Measurements from ENCODE around the gene RPS19.
"Not testable (repeated sequence)": the region's sequence is repeated elsewhere in the genome, so short reads cannot be mapped to it uniquely, and the experiment has no call there.

RPS19 gene

DNA sequence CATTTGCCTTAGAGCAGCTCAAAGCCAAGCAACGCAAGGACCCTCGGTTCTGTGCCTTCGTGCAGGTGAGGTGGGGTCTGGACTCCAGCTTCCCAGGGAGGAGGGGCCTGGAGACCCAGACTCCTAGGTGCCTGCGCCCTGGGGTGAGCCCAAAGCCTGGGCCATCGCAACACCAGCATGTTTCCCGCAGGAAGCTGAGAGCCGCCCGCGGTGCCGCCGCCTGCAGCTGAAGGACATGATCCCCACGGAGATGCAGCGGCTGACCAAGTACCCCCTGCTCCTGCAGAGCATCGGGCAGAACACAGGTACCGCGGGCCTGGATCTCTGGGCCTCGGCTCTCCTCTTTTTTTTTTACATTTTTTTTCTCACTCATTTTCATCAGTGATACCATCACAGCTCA, 42.5 kb downstream of the RPS19 start:
- DNase-seq: no peak

DNA sequence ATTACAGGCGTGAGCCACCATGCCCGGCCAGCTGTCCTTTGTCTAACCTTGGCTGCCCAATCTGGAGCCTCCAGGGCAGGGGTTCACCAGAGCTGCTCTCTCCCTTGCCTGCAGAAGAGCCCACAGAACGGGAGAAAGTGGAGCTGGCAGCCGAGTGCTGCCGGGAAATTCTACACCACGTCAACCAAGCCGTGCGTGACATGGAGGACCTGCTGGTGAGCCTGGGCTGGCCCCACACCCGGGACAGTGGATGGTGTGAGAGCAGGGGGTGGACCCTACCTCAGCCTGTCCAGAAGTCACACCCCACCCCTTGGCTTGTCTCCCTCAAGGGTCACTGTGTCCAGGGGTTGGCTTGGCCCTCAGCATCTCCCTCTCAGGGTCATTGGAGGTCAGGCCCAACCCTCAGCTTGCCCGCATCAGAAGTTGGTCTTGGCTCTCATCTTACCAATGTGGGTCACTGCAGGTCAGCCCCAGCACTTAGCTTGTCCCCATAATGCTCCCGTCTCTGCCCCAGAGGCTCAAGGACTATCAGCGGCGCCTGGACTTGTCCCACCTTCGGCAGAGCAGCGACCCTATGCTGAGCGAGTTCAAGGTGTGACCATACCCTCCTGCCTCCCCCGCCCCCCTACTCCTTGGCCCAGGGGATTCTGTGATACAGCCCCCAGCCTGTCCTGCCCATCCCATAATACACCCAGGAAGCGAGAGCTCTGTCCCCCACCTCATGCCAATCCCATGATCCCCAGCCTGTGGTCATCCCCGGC, 43.3 kb downstream of the RPS19 start:
- DNase-seq: no peak

DNA sequence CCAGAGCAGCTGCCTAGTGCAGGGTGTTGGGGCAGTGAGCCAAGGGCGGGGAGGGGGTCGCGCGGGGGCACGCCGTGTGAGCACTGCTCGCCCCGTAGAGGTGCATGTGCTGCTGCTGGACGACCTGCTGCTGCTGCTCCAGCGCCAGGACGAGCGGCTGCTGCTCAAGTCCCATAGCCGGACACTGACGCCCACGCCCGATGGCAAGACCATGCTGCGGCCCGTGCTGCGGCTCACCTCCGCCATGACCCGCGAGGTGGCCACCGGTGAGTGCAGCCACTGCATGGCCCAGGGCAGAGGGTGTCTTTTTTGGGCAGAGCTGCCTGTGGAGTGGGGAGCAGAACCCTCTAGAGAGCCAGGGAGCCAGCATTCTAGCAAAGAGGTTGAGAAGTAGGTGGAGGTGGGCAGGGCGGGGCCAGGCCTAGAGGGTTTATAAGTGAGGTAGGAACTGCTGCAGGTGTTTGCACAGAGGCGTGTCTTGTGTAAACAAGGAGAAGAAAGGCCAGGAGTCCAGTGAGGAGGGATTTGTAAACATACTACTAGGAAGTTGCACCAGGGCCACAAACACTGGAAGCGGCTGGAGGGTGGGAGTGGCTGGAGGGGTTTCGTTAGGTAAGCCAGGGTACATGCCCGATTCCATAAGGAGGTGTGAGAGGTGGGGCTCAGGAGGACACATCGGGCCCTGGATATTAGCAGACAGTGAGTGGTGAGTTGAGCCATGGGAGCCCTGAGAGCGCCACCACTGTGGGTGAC, 44.2 kb downstream of the RPS19 start:
- DNase-seq: no peak

DNA sequence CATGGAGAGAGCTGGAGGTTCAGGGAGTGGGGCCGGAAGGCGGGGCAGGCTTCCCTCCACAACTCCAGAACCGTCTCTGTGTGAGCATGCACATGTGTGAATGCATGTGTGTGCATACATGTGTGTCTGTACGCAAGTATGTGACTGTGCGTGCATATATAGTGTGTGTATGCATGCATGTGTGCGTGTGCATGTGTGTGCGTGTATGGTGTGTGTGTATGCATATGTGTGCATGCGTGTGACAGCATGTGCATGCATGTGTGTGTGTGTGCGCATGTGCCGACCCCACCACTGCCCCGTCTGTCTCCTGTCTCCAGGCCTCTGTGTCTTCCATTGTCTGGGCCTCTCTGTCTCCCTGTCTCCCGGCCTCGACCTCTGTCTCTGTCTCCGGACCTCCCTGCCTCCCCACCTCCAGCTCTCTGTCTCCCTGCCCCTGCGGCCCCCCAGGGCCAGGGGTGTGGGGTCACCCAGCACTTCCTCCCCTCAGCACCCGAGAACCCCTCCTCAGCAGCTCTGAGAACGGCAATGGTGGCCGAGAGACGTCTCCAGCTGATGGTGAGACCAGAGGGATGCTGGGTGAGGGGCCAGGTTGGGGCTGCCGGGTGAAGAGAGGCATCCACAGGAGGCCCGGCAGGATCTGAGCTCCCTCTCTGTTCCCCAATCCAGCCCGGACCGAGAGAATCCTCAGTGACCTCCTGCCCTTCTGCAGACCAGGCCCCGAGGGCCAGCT, 45.4 kb downstream of the RPS19 start:
- no peak for DNase-seq

DNA sequence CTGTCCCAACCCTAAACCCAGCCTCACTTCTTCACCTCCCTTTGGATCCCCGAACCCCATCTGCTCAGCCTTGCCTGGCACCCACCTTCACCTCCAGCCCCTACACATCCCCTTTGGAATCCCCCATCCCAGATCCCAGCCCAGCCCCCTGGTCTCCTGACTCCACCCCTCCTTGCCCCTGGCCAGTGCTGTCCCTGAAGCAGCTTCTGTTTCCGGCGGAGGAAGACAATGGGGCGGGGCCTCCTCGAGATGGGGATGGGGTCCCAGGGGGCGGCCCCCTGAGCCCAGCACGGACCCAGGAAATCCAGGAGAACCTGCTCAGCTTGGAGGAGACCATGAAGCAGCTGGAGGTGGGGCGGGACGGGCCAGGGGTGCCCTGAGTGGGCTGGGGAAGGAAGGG, 46.2 kb downstream of the RPS19 start:
- DNase-seq: no peak

DNA sequence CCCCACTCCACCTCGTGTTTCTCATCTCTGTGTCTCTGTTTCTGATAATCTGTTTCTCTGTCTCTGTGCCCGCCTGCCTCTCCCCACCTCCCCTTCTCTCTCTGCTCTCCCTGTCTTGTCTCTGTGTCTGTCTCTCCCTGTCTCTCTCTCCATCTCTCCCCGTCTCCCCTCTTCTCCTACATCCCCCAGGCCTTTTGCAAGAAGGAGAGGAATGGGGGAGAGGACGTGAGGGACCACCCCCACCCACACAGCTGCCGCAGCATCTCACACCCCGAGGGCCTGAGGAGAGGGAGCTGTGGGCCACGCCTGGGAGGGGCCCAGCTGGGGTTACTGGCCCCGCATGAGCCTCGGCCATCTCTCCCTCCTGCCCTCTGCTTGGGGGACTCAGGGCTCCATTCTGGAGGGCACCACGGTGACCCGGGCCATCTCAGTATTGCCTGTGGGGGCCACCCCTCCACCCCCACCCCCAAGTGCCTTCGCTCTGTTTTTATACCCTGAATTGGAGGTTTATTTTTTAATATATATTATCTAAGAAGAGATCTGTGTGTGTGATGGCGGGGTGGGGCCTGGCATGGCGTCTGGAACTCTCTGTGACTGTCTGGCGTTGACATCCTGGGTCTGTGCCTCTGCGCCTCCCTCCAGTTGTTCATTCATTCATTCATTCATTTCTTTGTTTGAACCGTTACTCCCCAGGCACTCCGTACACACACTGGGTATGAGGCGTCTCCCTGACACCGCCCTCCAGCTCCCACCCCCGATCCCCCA, 47.0 kb downstream of the RPS19 start:
- no peak for DNase-seq

DNA sequence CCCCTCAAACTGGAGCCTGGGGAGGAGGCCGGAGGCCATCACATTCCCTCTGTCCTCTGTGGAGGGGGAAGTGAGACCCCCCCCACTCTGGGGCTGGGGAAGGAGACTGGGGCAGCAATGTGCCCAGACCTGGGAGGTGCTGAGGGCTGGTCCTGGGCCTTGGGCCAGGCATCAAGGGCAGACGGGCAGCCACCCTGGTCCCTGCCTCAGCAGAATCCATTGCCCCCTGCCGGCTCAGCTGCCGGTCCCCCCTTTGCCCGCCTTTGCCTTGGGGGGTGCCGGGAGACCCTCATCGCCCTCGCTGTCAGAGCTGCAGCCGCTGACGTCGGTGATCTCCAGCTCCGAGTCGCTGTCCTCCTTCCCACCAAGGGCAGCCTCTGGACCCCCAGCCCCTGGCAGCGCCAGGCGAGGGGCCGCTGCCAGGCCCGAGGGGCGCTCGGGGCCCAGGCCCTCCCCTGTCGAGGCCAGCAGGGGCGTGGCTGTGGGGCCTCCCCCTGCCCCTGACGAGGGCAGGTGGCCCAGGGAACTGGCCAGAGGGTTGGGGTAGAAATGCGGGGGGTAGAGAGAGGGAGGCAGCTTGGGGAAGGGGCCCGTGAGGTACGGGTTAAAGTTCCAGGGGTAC, 48.0 kb downstream of the RPS19 start:
- DNase-seq: no peak

DNA sequence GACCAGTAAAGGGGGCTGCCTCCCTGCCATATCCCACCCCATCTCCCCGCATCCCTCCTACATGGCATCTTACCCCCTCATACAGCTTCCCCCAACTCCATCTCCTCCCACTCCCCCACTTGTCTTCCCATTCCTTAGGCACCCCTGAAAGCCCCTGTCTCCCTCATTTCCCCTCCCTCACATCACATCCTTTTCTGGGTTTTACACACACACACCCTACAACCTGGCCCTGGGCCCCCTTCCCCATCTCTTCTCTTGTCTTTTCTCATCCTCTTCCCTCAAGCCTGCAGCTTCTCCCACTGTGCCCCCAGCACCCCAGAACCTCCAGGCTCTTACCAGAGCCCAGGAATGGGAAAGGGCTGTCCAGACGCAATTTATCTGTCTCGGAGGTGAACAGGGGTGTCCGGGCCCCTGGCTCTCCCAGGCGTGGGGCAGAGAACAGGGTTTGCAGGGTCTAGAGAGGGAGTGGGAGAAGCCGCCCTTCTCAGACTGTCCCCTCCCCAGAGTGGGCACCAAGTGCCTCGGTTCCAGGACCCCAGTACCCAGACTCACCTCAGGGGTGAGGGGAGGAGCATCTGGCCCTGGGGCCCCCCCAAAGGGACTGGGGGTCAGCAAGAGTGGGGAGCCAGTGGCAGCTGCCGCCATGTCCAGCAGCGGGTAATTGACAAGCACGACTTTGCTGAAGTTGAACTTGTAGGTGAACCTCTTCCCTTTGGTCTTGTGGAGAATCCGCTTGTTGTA, 48.8 kb downstream of the RPS19 start:
- DNase-seq: peak in 2 of 6 experiments; percentile 26 to 52

DNA sequence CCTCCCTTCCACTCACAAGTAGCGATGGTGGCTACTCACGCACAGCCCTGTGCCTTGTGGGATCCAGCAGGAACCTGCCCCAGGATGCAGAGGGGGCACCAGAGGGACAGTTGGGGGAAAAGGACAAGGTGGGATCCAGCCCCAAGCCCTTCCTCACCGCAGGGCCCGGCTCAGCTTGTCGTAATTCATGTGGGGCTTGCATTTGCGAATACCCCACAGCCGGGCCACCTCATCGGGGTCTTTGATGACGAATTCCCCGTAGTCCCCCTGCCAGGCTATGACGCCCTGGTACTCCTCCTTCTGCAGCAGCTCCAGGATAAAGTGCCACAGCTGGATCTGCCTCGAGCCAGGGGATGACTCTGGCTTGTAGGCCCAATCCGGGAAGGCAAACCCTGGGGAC, 49.7 kb downstream of the RPS19 start:
- no peak for DNase-seq

DNA sequence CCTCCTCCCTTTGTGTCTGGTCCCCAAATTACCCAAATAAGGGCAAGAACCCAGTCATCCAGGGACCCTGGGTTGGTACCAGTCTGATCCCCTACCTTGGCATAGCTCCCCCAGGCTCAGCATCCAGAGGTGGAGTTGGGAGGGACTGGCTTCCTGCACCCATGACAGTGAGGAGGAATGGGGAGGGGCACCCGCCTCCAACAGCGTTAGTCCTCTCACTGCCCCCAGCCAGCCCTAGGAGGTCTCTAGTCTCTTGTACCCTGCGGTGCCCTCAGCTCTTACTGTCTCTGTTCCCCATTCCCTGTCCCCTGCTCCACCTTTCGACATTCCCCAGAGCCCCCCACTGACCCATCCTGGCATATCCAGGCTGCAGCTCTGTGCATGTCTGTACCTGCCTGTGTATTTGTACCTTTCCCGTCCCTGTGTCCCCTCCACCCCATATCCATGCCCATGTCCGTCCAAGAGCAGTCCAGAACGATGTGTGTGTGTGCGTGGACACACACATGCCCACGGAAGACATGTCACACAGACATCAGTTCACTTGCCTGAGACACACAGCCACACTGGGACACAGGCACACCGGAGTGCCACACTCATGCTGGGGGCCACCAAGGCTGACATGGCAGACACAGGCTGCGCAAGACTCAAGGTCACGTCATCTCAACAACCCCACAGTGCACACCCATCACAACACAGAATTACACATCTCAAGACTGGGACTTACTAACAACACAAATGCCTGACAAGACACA, 50.4 kb downstream of the RPS19 start:
- peak in 1 of 6 experiments; percentile 67 for DNase-seq

DNA sequence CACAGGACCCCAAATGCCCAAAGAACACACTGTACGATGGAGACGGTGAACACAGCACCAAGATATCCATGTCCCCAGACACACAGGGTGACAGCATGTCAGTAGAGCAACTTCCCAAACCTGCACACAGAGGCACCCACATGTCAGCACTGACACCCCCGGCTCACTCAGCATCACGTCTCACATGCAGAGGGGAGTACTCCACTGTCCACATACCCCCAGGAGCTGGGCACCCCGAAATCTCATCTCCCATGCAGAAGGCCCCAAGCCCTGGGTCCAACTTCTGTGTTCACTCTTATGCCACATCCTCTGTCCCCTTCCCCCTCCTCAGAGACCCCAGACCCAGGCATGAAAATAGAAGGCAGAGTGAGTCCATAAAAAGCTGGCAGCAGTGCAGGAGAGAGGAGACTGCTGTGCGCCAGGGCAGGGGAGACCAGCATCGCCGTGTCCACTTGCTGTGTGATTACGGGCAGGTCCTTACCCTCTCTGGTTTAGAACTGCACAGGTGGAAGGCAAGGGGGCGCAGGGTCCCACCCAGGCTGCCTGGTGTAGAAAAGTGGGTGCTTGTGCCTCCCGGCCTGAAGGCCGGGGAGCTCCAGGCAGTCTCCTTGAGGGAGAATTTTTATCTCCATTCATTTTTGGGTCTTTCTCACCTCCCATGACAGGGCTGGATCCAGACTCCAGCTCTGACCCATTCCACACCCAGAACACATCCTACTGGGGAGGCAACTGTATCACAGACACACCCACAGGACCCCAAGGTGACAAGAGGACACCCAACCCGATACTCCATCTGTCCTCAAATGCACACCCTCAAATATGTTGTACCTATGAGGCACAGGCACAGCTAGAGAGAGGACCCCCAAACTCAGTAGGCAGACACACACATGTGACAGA, 51.2 kb downstream of the RPS19 start:
- DNase-seq: peak in 2 of 6 experiments; percentile 55 to 62

DNA sequence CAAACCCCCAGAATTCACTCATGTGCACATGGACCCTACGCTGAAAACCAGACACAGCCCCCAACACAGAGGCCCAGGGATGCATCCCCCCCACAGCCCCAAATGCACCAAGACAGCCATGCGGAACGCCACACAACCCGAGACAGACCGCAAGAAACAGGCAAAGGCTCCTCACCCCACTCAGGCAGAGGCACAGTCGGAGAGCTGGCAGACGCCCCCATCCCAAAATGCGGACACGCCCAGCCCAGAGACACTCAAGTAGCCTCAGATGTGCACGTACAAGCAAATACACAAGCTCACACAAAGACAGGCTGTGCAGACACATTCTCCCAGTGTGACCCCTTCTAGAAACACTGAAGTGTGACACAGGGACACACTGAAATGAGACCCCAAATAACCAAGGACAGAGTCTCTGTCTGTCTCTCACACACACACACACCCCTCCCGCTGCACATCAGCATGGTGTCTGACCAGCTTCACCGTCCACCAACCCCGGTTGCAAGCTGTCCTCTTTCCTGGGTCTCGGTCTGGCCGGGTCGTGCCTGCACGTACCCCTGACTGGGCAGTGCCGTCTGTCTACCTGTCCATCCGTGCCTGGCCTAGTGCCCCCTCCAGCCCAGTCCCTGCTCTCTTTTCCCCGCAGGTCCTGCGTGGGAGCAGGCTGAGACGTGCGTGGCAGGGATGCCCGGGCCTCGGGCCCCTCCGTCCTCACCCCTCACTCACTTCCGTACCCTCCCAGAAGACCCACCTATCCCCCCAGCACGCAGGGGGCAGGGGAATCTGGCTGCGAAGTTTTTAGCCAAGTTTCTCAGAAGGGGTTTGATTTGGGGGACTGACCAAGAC, 52.1 kb downstream of the RPS19 start:
- DNase-seq: peak in 2 of 6 experiments; percentile 52 to 64

DNA sequence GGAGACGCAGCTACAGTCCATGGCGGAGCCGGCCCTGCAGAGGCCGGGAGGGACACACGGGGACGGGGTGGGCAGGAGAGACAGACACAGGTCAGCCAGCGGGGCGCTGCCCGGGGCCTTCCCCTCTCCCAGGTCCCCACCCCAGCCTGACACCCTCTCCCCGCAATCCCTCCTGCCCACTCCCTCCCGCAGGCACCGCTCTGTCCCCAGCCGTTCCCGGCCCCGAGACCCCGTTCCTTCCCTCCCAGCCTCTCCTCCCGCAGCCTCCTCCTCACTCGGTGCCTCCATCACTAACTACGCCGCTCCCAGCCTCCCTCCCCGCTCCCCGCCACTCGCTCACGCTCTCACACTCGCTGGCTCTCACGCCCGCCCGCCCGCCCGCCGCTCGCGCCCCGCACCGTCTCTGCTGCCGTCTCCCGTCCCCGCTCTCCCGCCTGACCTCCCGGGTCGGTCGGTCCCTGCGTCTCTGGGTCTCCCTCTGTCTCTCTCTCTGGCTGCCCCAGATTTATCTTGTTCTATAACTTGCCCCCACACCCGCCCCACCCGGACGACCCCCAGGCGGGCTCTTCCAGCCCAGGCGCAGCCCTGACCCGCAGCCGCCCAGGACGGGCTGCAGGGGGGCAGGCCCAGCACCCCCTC, 53.0 kb downstream of the RPS19 start:
- peak in 3 of 6 experiments; percentile 22 to 50 (median 49) for DNase-seq

DNA sequence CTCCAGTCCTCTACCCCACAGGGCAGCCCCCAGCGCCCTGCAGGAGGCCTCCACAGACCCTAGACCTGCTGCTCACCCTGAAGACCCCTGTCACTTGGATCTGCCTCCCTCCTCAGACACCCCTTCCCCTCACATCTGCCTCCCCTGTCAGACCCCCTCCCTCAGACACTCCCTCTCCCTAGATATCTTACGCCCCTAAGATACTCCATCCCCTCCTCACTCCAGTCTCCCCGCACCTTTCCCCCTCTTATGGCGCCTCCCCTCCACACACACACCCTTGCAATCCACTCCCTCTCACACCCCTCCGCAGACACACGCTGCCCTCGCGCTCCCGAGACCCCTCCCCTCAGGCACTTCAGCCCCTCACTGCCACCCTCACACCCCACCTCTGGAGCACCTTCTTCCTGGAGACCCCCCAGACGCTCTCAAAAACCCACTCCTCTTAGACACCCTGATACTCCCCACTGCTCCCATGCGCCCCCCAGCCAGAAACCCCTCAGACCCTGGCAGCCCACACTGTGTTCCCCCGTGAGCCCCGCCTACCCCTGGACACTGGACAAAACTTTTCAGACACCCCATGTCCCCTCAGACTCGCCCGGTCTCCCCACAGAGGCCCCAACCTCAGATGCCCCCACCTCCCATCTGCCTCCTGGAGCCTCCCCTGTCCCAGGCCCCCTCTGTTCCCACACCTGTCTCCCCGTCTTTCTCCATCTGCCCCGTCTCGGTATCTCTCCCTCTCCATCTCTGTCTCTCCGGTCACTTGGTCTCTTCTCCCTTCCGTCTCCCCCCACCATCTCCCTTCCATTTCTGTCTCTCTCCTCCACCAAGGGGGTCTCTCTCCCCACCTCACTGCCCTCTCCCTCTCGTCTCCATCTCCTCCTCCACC, 53.7 kb downstream of the RPS19 start:
- no peak for DNase-seq

DNA sequence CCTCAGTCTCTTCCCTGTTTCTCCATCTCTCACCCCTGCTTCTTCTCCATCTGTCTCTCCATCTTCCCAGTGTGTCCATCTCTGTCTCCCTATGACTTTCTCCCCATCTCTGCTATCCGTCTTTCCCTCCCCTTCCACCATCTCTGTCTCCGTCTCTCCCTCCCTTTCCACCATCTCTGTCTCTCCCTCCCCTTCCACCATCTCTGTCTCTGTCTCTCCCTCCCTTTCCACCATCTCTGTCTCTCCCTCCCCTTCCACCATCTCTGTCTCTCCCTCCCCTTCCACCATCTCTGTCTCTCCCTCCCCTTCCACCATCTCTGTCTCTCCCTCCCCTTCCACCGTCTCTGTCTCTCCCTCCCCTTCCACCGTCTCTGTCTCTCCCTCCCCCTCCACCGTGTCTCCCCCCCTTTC, 54.4 kb downstream of the RPS19 start:
- DNase-seq: not testable (repeated sequence)

DNA sequence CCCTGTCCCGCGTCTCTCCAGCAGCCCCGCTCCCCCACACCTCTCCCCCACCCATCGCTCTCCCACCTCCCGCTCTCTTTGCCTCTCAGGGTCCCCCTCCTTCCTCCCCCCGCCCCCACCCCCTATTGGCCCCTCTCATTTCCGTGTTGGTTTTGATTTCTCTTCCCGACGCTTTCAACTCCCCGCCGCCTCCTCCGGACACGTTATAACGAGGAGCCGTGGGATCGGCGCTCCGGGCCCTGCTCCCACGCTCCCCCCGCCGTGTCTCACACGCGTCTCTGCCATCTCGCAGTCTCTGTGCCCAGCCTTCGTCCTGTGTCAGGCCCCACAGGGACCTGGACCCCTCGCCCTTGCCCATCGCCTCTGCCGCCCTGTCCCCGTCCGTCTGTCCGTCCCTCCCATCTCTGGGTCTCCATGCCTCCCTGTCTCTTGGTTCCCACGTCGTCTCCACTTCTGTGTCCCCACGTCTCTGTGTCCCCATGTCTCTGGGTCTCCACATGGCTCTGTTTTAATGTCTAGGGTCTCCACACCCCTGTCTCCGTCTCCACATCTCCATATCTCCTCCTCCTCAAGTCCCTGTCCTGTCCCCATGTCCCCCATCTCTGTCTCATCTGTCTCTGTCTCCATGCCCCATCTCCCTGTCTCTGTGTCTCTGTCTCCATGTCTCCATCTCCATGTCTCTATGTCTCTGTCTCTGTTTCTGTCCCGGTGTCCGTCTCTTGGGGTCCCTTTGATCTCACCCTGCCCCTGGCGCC, 55.1 kb downstream of the RPS19 start:
- DNase-seq: peak in 1 of 6 experiments; percentile 24

Measured in stimulated activated naive CD4-positive, alpha-beta T cell (primary cell).